Activated naive CD4-positive, alpha-beta T cell treated with anti-CD3 and anti-CD28 coated beads, Interleukin-2, amount 10 ng/mL, durations not matched to agents 7 days and 5 days (primary cell): ENCODE measurements around the gene GDPD5.
A peak's percentile ranks its signal among the peaks of the same experiment; 100 is the strongest.

Experiments used
- CTCF ChIA-PET: fragments of 350-600 bp; sonication (Branson Sonifier 250); formaldehyde crosslinking; loops from one replicate; lab custom pipeline; 2021; ENCODE audit warnings: antibody characterized with exemption; lab: Charles Lee
- DNase-seq: peaks from one replicate; pipeline ENCODE4 v3.0.0-alpha.2; 2020
- H3K27ac Mint-ChIP-seq: one replicate; pipeline ENCODE4 v1.8.0; 2021; ENCODE audit warnings: mild to moderate bottlenecking, moderate library complexity, mixed read lengths
- H3K27me3 Mint-ChIP-seq: one replicate; pipeline ENCODE4 v1.8.0; 2021; ENCODE audit warnings: mild to moderate bottlenecking, mixed read lengths
- H3K36me3 Mint-ChIP-seq: one replicate; pipeline ENCODE4 v1.8.0; 2021; ENCODE audit warnings: mixed read lengths
- H3K4me1 Mint-ChIP-seq: one replicate; pipeline ENCODE4 v1.8.0; 2021; ENCODE audit warnings: mixed read lengths
- H3K4me3 Mint-ChIP-seq: one replicate; pipeline ENCODE4 v1.8.0; 2021; ENCODE audit warnings: mild to moderate bottlenecking, moderate library complexity, mixed read lengths
- H3K9me3 Mint-ChIP-seq: one replicate; pipeline ENCODE4 v1.8.0; 2021; ENCODE audit warnings: mixed read lengths

GDPD5 gene

GRCh38 chr11:75437966-75438659 lies 87.6 kb downstream of the GDPD5 start:
- H3K4me3 Mint-ChIP-seq = no peak overlapping the region
- H3K4me1 Mint-ChIP-seq = no peaks in the 10 kb centered on the region
- no peak for DNase-seq
- H3K9me3 Mint-ChIP-seq = no peaks in the 10 kb centered on the region
- CTCF ChIA-PET = no interaction called here
- H3K36me3 Mint-ChIP-seq = no peaks in the 10 kb centered on the region
- peaks cover 26% of the 10 kb centered on the region for H3K27me3 Mint-ChIP-seq
- no peak overlapping the region for H3K27ac Mint-ChIP-seq

GRCh38 chr11:75436806-75437205 lies 88.9 kb downstream of the GDPD5 start:
- H3K4me3 Mint-ChIP-seq = no peak overlapping the region
- DNase-seq = no peak
- no peaks in the 10 kb centered on the region for H3K4me1 Mint-ChIP-seq
- CTCF ChIA-PET = interaction anchor here (0.8 to 1.4 kb wide), 2 partner anchors 29 to 96 kb away, joined by 3 read pairs; no protein-coding TSS in a partner anchor
- H3K9me3 Mint-ChIP-seq = no peaks in the 10 kb centered on the region
- H3K27me3 Mint-ChIP-seq = peaks cover 39% of the 10 kb centered on the region
- H3K27ac Mint-ChIP-seq = no peak overlapping the region
- H3K36me3 Mint-ChIP-seq = no peaks in the 10 kb centered on the region

- no peak overlapping the region for H3K4me3 Mint-ChIP-seq
- H3K9me3 Mint-ChIP-seq = no peaks in the 10 kb centered on the region
- peaks cover 52% of the 10 kb centered on the region for H3K27me3 Mint-ChIP-seq
- H3K27ac Mint-ChIP-seq = no peak overlapping the region
- CTCF ChIA-PET = no interaction called here
- DNase-seq = no peak
- peaks cover 9% of the 10 kb centered on the region for H3K4me1 Mint-ChIP-seq
- H3K36me3 Mint-ChIP-seq = peaks cover 2% of the 10 kb centered on the region
These were observed 90.2 kb downstream of the GDPD5 start for GRCh38 chr11:75435571-75435925.

GRCh38 chr11:75434886-75435570 lies 90.7 kb downstream of the GDPD5 start:
- Mint-ChIP-seq H3K9me3 (no peaks in the 10 kb centered on the region), H3K27me3 (peaks cover 55% of the 10 kb centered on the region), H3K4me3 (no peak overlapping the region), H3K27ac (no peak overlapping the region), H3K4me1 (peaks cover 11% of the 10 kb centered on the region), H3K36me3 (peaks cover 4% of the 10 kb centered on the region)
- CTCF ChIA-PET = interaction anchor here (2.1 kb wide), 1 partner anchor 10 kb away, joined by 8 read pairs; no protein-coding TSS in a partner anchor
- DNase-seq = no peak

- Mint-ChIP-seq H3K36me3 (peaks cover 8% of the 10 kb centered on the region), H3K4me1 (peaks cover 16% of the 10 kb centered on the region), H3K27me3 (peaks cover 61% of the 10 kb centered on the region), H3K9me3 (peaks cover 4% of the 10 kb centered on the region), H3K27ac (no peak overlapping the region), H3K4me3 (no peak overlapping the region)
- CTCF ChIA-PET = interaction anchor here (2.1 kb wide), 1 partner anchor 11 kb away, joined by 8 read pairs; no protein-coding TSS in a partner anchor
- no peak for DNase-seq
These were observed 91.7 kb downstream of the GDPD5 start for GRCh38 chr11:75434051-75434450.

GRCh38 chr11:75433443-75433842 lies 92.3 kb downstream of the GDPD5 start:
- CTCF ChIA-PET = interaction anchor here (2.1 kb wide), 1 partner anchor 11 kb away, joined by 8 read pairs; no protein-coding TSS in a partner anchor
- no peak overlapping the region for H3K27ac Mint-ChIP-seq
- peaks cover 7% of the 10 kb centered on the region for H3K9me3 Mint-ChIP-seq
- no peak overlapping the region for H3K4me3 Mint-ChIP-seq
- H3K27me3 Mint-ChIP-seq = peaks cover 68% of the 10 kb centered on the region
- no peak for DNase-seq
- H3K36me3 Mint-ChIP-seq = peaks cover 10% of the 10 kb centered on the region
- peaks cover 21% of the 10 kb centered on the region for H3K4me1 Mint-ChIP-seq

GRCh38 chr11:75432911-75433321 lies 92.8 kb downstream of the GDPD5 start, which contains the start of gene KLHL35:
TSS of gene KLHL35 (minus strand) at chr11:75433203. CDS start at chr11:75430629, 2,574 bp downstream.
- peaks cover 26% of the 10 kb centered on the region for H3K4me1 Mint-ChIP-seq
- DNase-seq = no peak
- peaks cover 7% of the 10 kb centered on the region for H3K9me3 Mint-ChIP-seq
- no peak within 1 kb of the TSS for H3K4me3 Mint-ChIP-seq
- peaks cover 10% of the 10 kb centered on the region for H3K36me3 Mint-ChIP-seq
- CTCF ChIA-PET = interaction anchor here (0.8 to 2.1 kb wide), 2 partner anchors 12 to 102 kb away, joined by 3 to 8 read pairs; no protein-coding TSS in a partner anchor
- peaks cover 73% of the 10 kb centered on the region for H3K27me3 Mint-ChIP-seq
- no peak within 1 kb of the TSS for H3K27ac Mint-ChIP-seq

- H3K9me3 Mint-ChIP-seq = peaks cover 7% of the 10 kb centered on the region
- peaks cover 80% of the 10 kb centered on the region for H3K27me3 Mint-ChIP-seq
- H3K27ac Mint-ChIP-seq = no peak overlapping the region
- CTCF ChIA-PET = interaction anchor here (0.8 to 1.0 kb wide), 2 partner anchors 43 to 103 kb away, joined by 3 to 5 read pairs; no protein-coding TSS in a partner anchor
- H3K36me3 Mint-ChIP-seq = peaks cover 10% of the 10 kb centered on the region
- no peak for DNase-seq
- H3K4me1 Mint-ChIP-seq = peaks cover 26% of the 10 kb centered on the region
- H3K4me3 Mint-ChIP-seq = peak overlapping the region; percentile 45
These were observed 93.9 kb downstream of the GDPD5 start for GRCh38 chr11:75431533-75432525.

GRCh38 chr11:75430714-75431532 lies 94.8 kb downstream of the GDPD5 start:
- peaks cover 86% of the 10 kb centered on the region for H3K27me3 Mint-ChIP-seq

GRCh38 chr11:75429902-75430713 lies 95.6 kb downstream of the GDPD5 start:
- Mint-ChIP-seq H3K4me3 (peak overlapping the region; percentile 65), H3K9me3 (peaks cover 7% of the 10 kb centered on the region), H3K36me3 (peaks cover 10% of the 10 kb centered on the region), H3K27me3 (peaks cover 83% of the 10 kb centered on the region), H3K27ac (peak overlapping the region; percentile 53), H3K4me1 (peaks cover 26% of the 10 kb centered on the region)
- peak; percentile 76 for DNase-seq
- CTCF ChIA-PET = interaction anchor here (0.6 to 1.5 kb wide), 3 partner anchors 22 to 276 kb away, joined by 3 to 7 read pairs (median 3); partner anchors contain the start of gene TPBGL

More at GRCh38 chr11:75430714-75431532, 94.8 kb downstream of the GDPD5 start:
- Mint-ChIP-seq H3K27ac (peak overlapping the region; percentile 53), H3K36me3 (peaks cover 10% of the 10 kb centered on the region), H3K9me3 (peaks cover 7% of the 10 kb centered on the region), H3K4me3 (peak overlapping the region; percentile 65), H3K4me1 (peaks cover 26% of the 10 kb centered on the region)
- CTCF ChIA-PET = interaction anchor here (0.6 to 1.4 kb wide), 3 partner anchors 43 to 275 kb away, joined by 3 to 5 read pairs (median 3); partner anchors contain the start of gene TPBGL
- DNase-seq = no peak

- H3K4me3 Mint-ChIP-seq = peak overlapping the region; percentile 56
- H3K4me1 Mint-ChIP-seq = peaks cover 26% of the 10 kb centered on the region
- peaks cover 10% of the 10 kb centered on the region for H3K36me3 Mint-ChIP-seq
- CTCF ChIA-PET = interaction anchor here (1.4 to 1.5 kb wide), 2 partner anchors 22 to 276 kb away, joined by 3 to 7 read pairs; no protein-coding TSS in a partner anchor
- DNase-seq = no peak
- H3K27ac Mint-ChIP-seq = peak overlapping the region; percentile 19
- peaks cover 7% of the 10 kb centered on the region for H3K9me3 Mint-ChIP-seq
- H3K27me3 Mint-ChIP-seq = peaks cover 78% of the 10 kb centered on the region
These were observed 96.2 kb downstream of the GDPD5 start for GRCh38 chr11:75429641-75429901.

- H3K27me3 Mint-ChIP-seq = peaks cover 74% of the 10 kb centered on the region
These were observed 96.6 kb downstream of the GDPD5 start for GRCh38 chr11:75428989-75429640.

More at GRCh38 chr11:75428989-75429640, 96.6 kb downstream of the GDPD5 start:
- Mint-ChIP-seq H3K4me1 (peaks cover 26% of the 10 kb centered on the region), H3K27ac (peak overlapping the region; percentile 19), H3K9me3 (peaks cover 7% of the 10 kb centered on the region), H3K36me3 (peaks cover 10% of the 10 kb centered on the region), H3K4me3 (peak overlapping the region; percentile 56)
- DNase-seq = no peak
- CTCF ChIA-PET = interaction anchor here (1.2 to 1.5 kb wide), 3 partner anchors 21 to 277 kb away, joined by 3 to 7 read pairs (median 3); no protein-coding TSS in a partner anchor
